ENCODE data around the gene MMD2. TPM values are rescaled to one million over a fixed set of nuclear protein-coding genes. Genes with fewer than 3 reads are reported as not detected.

MMD2 gene
- polyA plus RNA-seq, 1 donor: 0.24 TPM

GRCh38 chr7:4871056-4871680 lies 87.8 kb downstream of the MMD2 start:
- Histone ChIP-seq H3K27me3 (ENCODE audit: control insufficient read depth, insufficient read depth, low read length) (peaks cover 3% of the 10 kb centered on the region), H3K9me3 (ENCODE audit: control insufficient read depth, low read depth, low read length) (no peaks in the 10 kb centered on the region), H3K4me3 (ENCODE audit: low read length) (no peak overlapping the region), H3K36me3 (ENCODE audit: control insufficient read depth, insufficient read depth, low read length) (no peaks in the 10 kb centered on the region), H3K27ac (ENCODE audit: low read length) (no peak overlapping the region), H3K4me1 (ENCODE audit: control insufficient read depth, insufficient read depth, low read length) (no peaks in the 10 kb centered on the region)
- no CpG with 5 or more reads among the region's 23 CpGs for WGBS (ENCODE audit: insufficient coverage, low lambda C conversion rate)
- DNase-seq: no peak

GRCh38 chr7:4868493-4868892 lies 90.5 kb downstream of the MMD2 start:
- Histone ChIP-seq H3K36me3 (ENCODE audit: control insufficient read depth, insufficient read depth, low read length) (no peaks in the 10 kb centered on the region), H3K4me3 (ENCODE audit: low read length) (no peak overlapping the region), H3K9me3 (ENCODE audit: control insufficient read depth, low read depth, low read length) (no peaks in the 10 kb centered on the region), H3K4me1 (ENCODE audit: control insufficient read depth, insufficient read depth, low read length) (no peaks in the 10 kb centered on the region), H3K27ac (ENCODE audit: low read length) (no peak overlapping the region), H3K27me3 (ENCODE audit: control insufficient read depth, insufficient read depth, low read length) (peaks cover 6% of the 10 kb centered on the region)
- no peak for DNase-seq
- 100% methylated on average over 2 of the region's 5 CpGs for WGBS (ENCODE audit: insufficient coverage, low lambda C conversion rate)

GRCh38 chr7:4866528-4867496 lies 92.2 kb downstream of the MMD2 start:
- WGBS (ENCODE audit: insufficient coverage, low lambda C conversion rate): no CpG with 5 or more reads among the region's 9 CpGs
- no peak overlapping the region for H3K4me3 ChIP-seq (ENCODE audit: low read length)
- no peak overlapping the region for H3K27ac ChIP-seq (ENCODE audit: low read length)
- no peaks in the 10 kb centered on the region for H3K36me3 ChIP-seq (ENCODE audit: control insufficient read depth, insufficient read depth, low read length)
- peaks cover 13% of the 10 kb centered on the region for H3K27me3 ChIP-seq (ENCODE audit: control insufficient read depth, insufficient read depth, low read length)
- peaks cover 4% of the 10 kb centered on the region for H3K9me3 ChIP-seq (ENCODE audit: control insufficient read depth, low read depth, low read length)
- H3K4me1 ChIP-seq (ENCODE audit: control insufficient read depth, insufficient read depth, low read length): no peaks in the 10 kb centered on the region
- DNase-seq: no peak

GRCh38 chr7:4862156-4862555 lies 96.8 kb downstream of the MMD2 start:
- WGBS (ENCODE audit: insufficient coverage, low lambda C conversion rate): 95% methylated on average over 4 of the region's 14 CpGs
- DNase-seq: no peak
- Histone ChIP-seq H3K9me3 (ENCODE audit: control insufficient read depth, low read depth, low read length) (peaks cover 8% of the 10 kb centered on the region), H3K4me1 (ENCODE audit: control insufficient read depth, insufficient read depth, low read length) (no peaks in the 10 kb centered on the region), H3K27ac (ENCODE audit: low read length) (no peak overlapping the region), H3K4me3 (ENCODE audit: low read length) (no peak overlapping the region), H3K27me3 (ENCODE audit: control insufficient read depth, insufficient read depth, low read length) (peaks cover 28% of the 10 kb centered on the region), H3K36me3 (ENCODE audit: control insufficient read depth, insufficient read depth, low read length) (no peaks in the 10 kb centered on the region)

- H3K36me3 ChIP-seq (ENCODE audit: control insufficient read depth, insufficient read depth, low read length): no peaks in the 10 kb centered on the region
- H3K4me1 ChIP-seq (ENCODE audit: control insufficient read depth, insufficient read depth, low read length): no peaks in the 10 kb centered on the region
- H3K4me3 ChIP-seq (ENCODE audit: low read length): peak within 1 kb of the TSS; percentile 16
- H3K27ac ChIP-seq (ENCODE audit: low read length): no peak within 1 kb of the TSS
- WGBS (ENCODE audit: insufficient coverage, low lambda C conversion rate): no CpG with 5 or more reads among the region's 46 CpGs
- DNase-seq: no peak
- H3K27me3 ChIP-seq (ENCODE audit: control insufficient read depth, insufficient read depth, low read length): peaks cover 28% of the 10 kb centered on the region
- peaks cover 8% of the 10 kb centered on the region for H3K9me3 ChIP-seq (ENCODE audit: control insufficient read depth, low read depth, low read length)
These were observed 97.3 kb downstream of the MMD2 start, which contains the start of gene PAPOLB for GRCh38 chr7:4861673-4862072. PAPOLB (minus strand) TSS chr7:4862030; CDS start chr7:4861810, 220 bp downstream.

DNA sequence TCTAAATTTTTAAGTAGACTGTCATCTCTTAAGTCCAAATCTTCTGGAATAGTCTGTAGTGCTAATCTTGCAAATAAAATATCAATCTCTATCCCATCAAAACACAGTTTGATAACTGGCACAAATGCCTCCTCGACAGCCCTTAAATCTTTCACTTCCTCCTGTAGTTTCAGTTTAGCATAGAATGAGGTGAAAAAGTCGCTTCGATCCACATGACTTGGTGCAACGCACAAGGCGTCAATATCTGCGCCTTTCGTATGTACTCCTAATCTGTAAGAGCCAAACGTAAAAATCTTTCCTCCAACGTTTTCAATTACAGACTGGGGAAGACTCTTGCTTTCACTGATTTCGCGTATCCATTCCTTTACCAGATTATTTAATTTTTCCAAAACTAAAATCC lies 97.8 kb downstream of the MMD2 start:
- peaks cover 8% of the 10 kb centered on the region for H3K9me3 ChIP-seq (ENCODE audit: control insufficient read depth, low read depth, low read length)
- no peak overlapping the region for H3K27ac ChIP-seq (ENCODE audit: low read length)
- DNase-seq: no peak
- H3K4me3 ChIP-seq (ENCODE audit: low read length): peak overlapping the region; percentile 16
- no peaks in the 10 kb centered on the region for H3K36me3 ChIP-seq (ENCODE audit: control insufficient read depth, insufficient read depth, low read length)
- H3K27me3 ChIP-seq (ENCODE audit: control insufficient read depth, insufficient read depth, low read length): peaks cover 28% of the 10 kb centered on the region
- WGBS (ENCODE audit: insufficient coverage, low lambda C conversion rate): no CpG with 5 or more reads among the region's 11 CpGs
- H3K4me1 ChIP-seq (ENCODE audit: control insufficient read depth, insufficient read depth, low read length): no peaks in the 10 kb centered on the region

DNA sequence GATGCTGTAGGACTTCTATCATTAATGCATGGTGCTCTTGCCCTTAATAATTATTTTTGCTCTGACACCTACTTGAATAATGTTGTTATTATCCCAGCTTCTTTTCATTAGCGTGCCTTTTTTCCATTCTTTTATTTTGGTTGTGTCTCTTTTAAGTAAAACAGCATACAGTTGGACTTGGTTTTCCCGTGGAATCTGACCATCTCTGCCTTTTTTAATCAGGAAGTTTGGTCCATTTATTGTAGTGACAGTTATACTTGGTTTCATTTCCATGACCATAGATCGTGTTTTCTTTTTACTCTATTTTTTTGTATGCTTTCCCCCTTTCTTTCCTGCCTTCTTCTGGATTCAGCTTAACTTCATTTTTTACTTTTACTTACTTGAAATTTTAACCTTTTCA lies 101.8 kb downstream of the MMD2 start:
- peaks cover 24% of the 10 kb centered on the region for H3K27me3 ChIP-seq (ENCODE audit: control insufficient read depth, insufficient read depth, low read length)
- no peak overlapping the region for H3K27ac ChIP-seq (ENCODE audit: low read length)
- H3K36me3 ChIP-seq (ENCODE audit: control insufficient read depth, insufficient read depth, low read length): no peaks in the 10 kb centered on the region
- H3K9me3 ChIP-seq (ENCODE audit: control insufficient read depth, low read depth, low read length): peaks cover 8% of the 10 kb centered on the region
- DNase-seq: no peak
- WGBS (ENCODE audit: insufficient coverage, low lambda C conversion rate): 90% methylated on average over 3 of the region's 3 CpGs
- H3K4me1 ChIP-seq (ENCODE audit: control insufficient read depth, insufficient read depth, low read length): no peaks in the 10 kb centered on the region
- no peak overlapping the region for H3K4me3 ChIP-seq (ENCODE audit: low read length)

DNA sequence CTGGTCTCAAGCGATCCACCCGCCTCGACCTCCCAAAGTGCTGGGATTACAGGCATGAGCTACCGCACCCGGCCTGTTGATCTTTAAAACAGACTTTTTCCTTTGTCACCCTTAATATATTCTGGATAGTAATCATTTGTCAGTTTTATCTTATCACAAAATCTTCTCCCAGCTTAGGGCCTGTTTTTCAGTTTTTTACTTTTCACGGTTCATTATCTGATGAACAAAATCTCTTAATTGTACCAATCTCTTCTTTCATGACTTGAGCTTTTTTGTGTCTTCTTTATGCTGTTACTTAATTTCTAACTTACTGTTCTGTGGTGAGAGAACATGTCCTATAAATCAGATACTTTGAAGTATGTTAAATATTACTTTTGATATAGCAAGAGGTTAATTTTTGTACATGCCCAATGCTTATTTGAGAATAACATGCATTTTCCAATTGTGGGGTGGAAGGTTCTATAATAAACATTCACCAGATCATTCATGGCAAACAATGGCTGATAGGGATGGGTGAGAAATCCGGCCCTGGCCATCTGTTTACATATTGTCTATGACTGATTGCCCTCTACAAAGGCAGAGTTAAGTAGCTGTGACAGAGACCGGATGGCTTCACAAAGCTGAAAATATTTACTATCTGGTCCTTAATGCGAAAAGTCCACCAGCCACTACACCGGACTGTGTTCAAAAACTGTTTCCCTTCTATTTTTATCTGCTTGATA lies 102.5 kb downstream of the MMD2 start:
- Histone ChIP-seq H3K9me3 (ENCODE audit: control insufficient read depth, low read depth, low read length) (peaks cover under 1% of the 10 kb centered on the region), H3K36me3 (ENCODE audit: control insufficient read depth, insufficient read depth, low read length) (no peaks in the 10 kb centered on the region), H3K27ac (ENCODE audit: low read length) (no peak overlapping the region), H3K27me3 (ENCODE audit: control insufficient read depth, insufficient read depth, low read length) (peaks cover 17% of the 10 kb centered on the region), H3K4me3 (ENCODE audit: low read length) (no peak overlapping the region), H3K4me1 (ENCODE audit: control insufficient read depth, insufficient read depth, low read length) (no peaks in the 10 kb centered on the region)
- DNase-seq: no peak
- no CpG with 5 or more reads among the region's 10 CpGs for WGBS (ENCODE audit: insufficient coverage, low lambda C conversion rate)

Data from large intestine (tissue), 3 donors.